ENCODE data around the gene HNRNPAB. TPM values are rescaled to one million over a fixed set of nuclear protein-coding genes. Genes with fewer than 3 reads are reported as not detected.

Gene HNRNPAB
- total RNA-seq, 4 donors from 2014 or later = 98.4 to 135 (median 104) TPM

- Histone ChIP-seq H3K4me1 (peaks cover 17 to 25% (median 23%) of the 10 kb centered on the region in 4 donors), H3K4me3 (no peak overlapping the region), H3K9me3 (no peaks in the 10 kb centered on the region), H3K27me3 (peaks cover 0 to 12% (median 0%) of the 10 kb centered on the region in 4 donors), H3K27ac (replicated peaks in 1 of 4) (no peak overlapping the region), H3K36me3 (no peaks in the 10 kb centered on the region)
- intact Hi-C loops (cut with DNase I) = no loop called here
- DNase-seq (ENCODE audit: extremely low spot score) = no peak
- TF ChIP-seq EP300 (IDR thresholded peaks at IDR 0.05) (no peak), POLR2A (IDR thresholded peaks at IDR 0.05; ENCODE audit: low read depth) (no peak), CTCF (IDR thresholded peaks at IDR 0.05) (no peak), POLR2AphosphoS5 (IDR thresholded peaks at IDR 0.05) (no peak)
- 94% methylated on average over 5 of the region's 10 CpGs for WGBS
Observed at GRCh38 chr5:178242416-178242815, 38.1 kb downstream of the HNRNPAB start.

GRCh38 chr5:178244576-178244975, 40.2 kb downstream of the HNRNPAB start:
- Histone ChIP-seq H3K36me3 (no peaks in the 10 kb centered on the region), H3K27ac (replicated peaks in 1 of 4) (no peak overlapping the region), H3K27me3 (peaks cover 0 to 12% (median 0%) of the 10 kb centered on the region in 4 donors), H3K9me3 (no peaks in the 10 kb centered on the region), H3K4me1 (peaks cover 4 to 10% (median 8%) of the 10 kb centered on the region in 4 donors), H3K4me3 (no peak overlapping the region)
- TF ChIP-seq POLR2AphosphoS5 (IDR thresholded peaks at IDR 0.05) = no peak
- no peak for TF ChIP-seq EP300 (IDR thresholded peaks at IDR 0.05)
- TF ChIP-seq POLR2A (IDR thresholded peaks at IDR 0.05; ENCODE audit: low read depth) = no peak
- no peak for TF ChIP-seq CTCF (IDR thresholded peaks at IDR 0.05)
- 95% methylated on average over 2 of the region's 2 CpGs for WGBS
- intact Hi-C loops (cut with DNase I) = no loop called here
- no peak for DNase-seq (ENCODE audit: extremely low spot score)

- Histone ChIP-seq H3K27me3 (peaks cover 0 to 12% (median 0%) of the 10 kb centered on the region in 4 donors), H3K4me3 (no peak overlapping the region), H3K9me3 (no peaks in the 10 kb centered on the region), H3K27ac (replicated peaks in 1 of 4) (no peak overlapping the region), H3K36me3 (no peaks in the 10 kb centered on the region), H3K4me1 (peaks cover 3 to 6% (median 4%) of the 10 kb centered on the region in 4 donors)
- TF ChIP-seq POLR2A (IDR thresholded peaks at IDR 0.05; ENCODE audit: low read depth) = no peak
- no peak for TF ChIP-seq EP300 (IDR thresholded peaks at IDR 0.05)
- no peak for TF ChIP-seq POLR2AphosphoS5 (IDR thresholded peaks at IDR 0.05)
- no peak for TF ChIP-seq CTCF (IDR thresholded peaks at IDR 0.05)
- intact Hi-C loops (cut with DNase I) = no loop called here
- 88% methylated on average over 2 of the region's 2 CpGs for WGBS
- no peak for DNase-seq (ENCODE audit: extremely low spot score)
Observed at GRCh38 chr5:178245389-178245788, 41.1 kb downstream of the HNRNPAB start.

GRCh38 chr5:178246624-178247279, 42.4 kb downstream of the HNRNPAB start:
- DNase-seq (ENCODE audit: extremely low spot score) = no peak
- peaks cover 0 to 12% (median 0%) of the 10 kb centered on the region in 4 donors for H3K27me3 ChIP-seq
- no peak overlapping the region for H3K27ac ChIP-seq (replicated peaks in 1 of 4)
- intact Hi-C loops (cut with DNase I) = no loop called here
- H3K36me3 ChIP-seq = no peaks in the 10 kb centered on the region
- TF ChIP-seq POLR2AphosphoS5 (IDR thresholded peaks at IDR 0.05) (no peak), POLR2A (IDR thresholded peaks at IDR 0.05; ENCODE audit: low read depth) (no peak), EP300 (IDR thresholded peaks at IDR 0.05) (no peak), CTCF (IDR thresholded peaks at IDR 0.05) (no peak)
- H3K4me1 ChIP-seq = peaks cover 0 to 6% (median 0%) of the 10 kb centered on the region in 4 donors
- WGBS = 77% methylated on average over 15 of the region's 15 CpGs
- H3K9me3 ChIP-seq = no peaks in the 10 kb centered on the region
- H3K4me3 ChIP-seq = no peak overlapping the region
